Ectodermal cell (in vitro differentiated cells): ENCODE data around the gene NAGS.
A peak's percentile ranks its signal among the peaks of the same experiment; 100 is the strongest.
"Not testable (repeated sequence)": the region's sequence is repeated elsewhere in the genome, so short reads cannot be mapped to it uniquely, and the experiment has no call there.

Experiments
- H3K27ac ChIP-seq: 2 replicates; pipeline ENCODE4 v1.7.0; 2013; ENCODE audit warnings: mild to moderate bottlenecking, low read depth, low read length; ENCODE audit not compliant: insufficient read depth, poor library complexity, severe bottlenecking
- H3K27me3 ChIP-seq: 2 replicates; pipeline ENCODE4 v1.7.0; 2013; ENCODE audit warnings: mild to moderate bottlenecking, low read length; ENCODE audit not compliant: insufficient read depth, control insufficient read depth, poor library complexity, severe bottlenecking
- H3K36me3 ChIP-seq: one replicate; pipeline ENCODE4 v1.7.0; 2013; ENCODE audit warnings: low read length; ENCODE audit not compliant: control insufficient read depth, insufficient read depth
- H3K4me1 ChIP-seq: one replicate; pipeline ENCODE4 v1.7.0; 2013; ENCODE audit warnings: low read length; ENCODE audit not compliant: control insufficient read depth, insufficient read depth
- H3K4me3 ChIP-seq: 2 replicates; pipeline ENCODE4 v1.7.0; 2013; ENCODE audit warnings: low read depth, low read length, control low read depth; ENCODE audit not compliant: insufficient read depth
- H3K9me3 ChIP-seq: 2 replicates; pipeline ENCODE4 v1.7.0; 2013; ENCODE audit warnings: mild to moderate bottlenecking, low read length, moderate library complexity; ENCODE audit not compliant: control insufficient read depth
- WGBS, 2 experiments: methylation state at CpG; one replicate each; pipeline ENCODE4 v1.1.7; 2013; ENCODE audit warnings: missing lambda C conversion rate in 2 of 2; 5-methylcytosine and 5-hydroxymethylcytosine counted together

The NAGS gene

GRCh38 chr17:43972444-43973212 lies 31.8 kb upstream of the NAGS start:
- not testable (repeated sequence) for H3K27ac ChIP-seq, H3K27me3 ChIP-seq, H3K4me1 ChIP-seq, H3K36me3 ChIP-seq, H3K9me3 ChIP-seq, H3K4me3 ChIP-seq
- WGBS, 2 experiments, result 90% methylated on average over 22 of the region's 22 CpGs

DNA sequence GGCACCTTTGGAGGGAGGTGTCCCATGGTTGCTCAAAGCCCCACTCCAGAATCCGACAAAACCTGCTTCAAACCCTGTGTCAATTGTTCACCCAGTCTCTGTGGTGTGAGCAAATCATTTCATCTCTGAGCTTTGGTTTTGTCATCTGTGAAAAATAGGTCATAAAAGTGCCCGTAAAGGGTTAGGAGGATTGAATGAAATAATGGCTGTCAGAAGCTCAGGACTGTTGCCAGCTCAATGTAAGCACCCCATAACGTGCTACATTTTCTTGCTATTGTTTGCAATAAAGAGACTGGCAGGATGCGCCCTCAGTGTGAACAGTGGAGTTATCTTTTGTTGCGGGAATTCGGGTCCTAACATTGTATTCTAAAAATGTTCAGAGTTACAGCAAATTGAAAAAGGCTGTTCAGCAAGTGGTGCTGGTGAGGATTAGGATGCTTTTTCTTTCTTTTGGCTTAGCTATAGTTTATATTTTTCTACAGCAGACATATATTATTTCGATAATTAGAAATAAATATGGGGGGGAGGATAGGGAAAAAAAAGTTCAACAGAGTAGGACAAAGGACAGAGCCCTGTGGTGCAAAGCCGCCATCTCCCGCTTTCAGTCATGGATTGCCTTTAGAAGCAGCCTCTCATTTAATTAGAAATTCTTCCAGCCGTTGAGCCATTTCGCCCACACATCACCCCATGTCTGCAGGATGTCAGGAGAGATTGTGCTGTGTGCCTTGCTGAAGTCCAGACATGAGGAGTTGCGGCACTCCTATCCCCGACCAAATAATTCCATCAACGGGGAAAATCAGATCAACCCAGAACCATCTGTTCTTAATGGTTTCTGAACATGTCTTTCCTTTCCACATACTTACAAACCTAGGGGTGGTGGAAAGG lies 29.8 kb upstream of the NAGS start:
- Histone ChIP-seq H3K4me3 (no peak overlapping the region), H3K36me3 (no peaks in the 10 kb centered on the region), H3K4me1 (no peaks in the 10 kb centered on the region), H3K27me3 (no peaks in the 10 kb centered on the region), H3K27ac (no peak overlapping the region), H3K9me3 (no peaks in the 10 kb centered on the region)
- WGBS, 2 experiments, result 82 to 83% methylated on average over 13 of the region's 14 CpGs

GRCh38 chr17:43975898-43976297 lies 28.5 kb upstream of the NAGS start:
- Histone ChIP-seq H3K27ac (no peak overlapping the region), H3K4me3 (no peak overlapping the region), H3K36me3 (no peaks in the 10 kb centered on the region), H3K27me3 (no peaks in the 10 kb centered on the region), H3K4me1 (no peaks in the 10 kb centered on the region), H3K9me3 (no peaks in the 10 kb centered on the region)
- WGBS, 2 experiments, result 81 to 87% methylated on average over 5 to 9 of the region's 27 CpGs

DNA sequence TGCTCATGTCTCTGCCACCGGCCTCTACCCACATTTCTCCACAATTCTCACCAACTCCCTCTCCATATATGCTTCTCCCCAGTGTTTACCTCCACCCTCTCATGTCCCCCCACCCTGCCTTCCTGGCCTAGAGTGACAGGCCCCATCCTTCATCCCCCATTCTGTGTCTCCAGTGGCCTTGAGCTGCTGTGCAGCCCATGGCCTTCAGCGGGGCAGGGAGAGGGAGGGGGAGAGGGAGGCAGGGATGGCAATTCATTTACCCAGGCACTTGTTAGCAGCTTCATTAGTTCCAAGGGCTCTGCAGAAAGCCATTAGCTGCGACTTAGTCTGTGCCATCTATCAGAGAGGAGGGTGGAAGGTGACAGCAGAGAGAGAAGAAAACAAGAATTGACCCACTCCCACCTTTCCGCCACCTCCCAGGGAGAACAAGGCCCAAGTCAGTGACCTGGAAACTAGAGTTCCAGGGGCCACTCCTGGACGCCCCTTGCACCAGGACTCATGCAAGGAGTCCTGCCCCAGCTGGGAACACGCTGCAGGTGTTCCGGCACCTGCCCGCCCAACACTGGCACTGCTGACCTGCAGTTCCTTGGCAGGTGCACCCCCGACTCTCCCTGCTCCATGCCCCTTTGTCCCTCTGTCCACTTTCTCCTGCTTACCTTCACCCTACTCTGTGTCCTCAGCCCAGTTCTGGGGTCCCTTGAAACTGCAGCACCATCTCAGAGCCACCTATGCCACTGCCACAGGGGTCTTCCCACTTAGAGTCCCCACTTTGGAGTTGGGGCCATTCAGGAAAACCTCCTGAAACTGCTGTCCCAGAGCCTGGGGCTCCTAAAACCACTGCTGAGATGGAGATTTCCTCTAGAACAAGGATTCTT lies 27.2 kb upstream of the NAGS start:
- peaks cover 5% of the 10 kb centered on the region for H3K27me3 ChIP-seq
- H3K4me3 ChIP-seq, result no peak overlapping the region
- no peak overlapping the region for H3K27ac ChIP-seq
- H3K9me3 ChIP-seq, result no peaks in the 10 kb centered on the region
- H3K4me1 ChIP-seq, result no peaks in the 10 kb centered on the region
- H3K36me3 ChIP-seq, result no peaks in the 10 kb centered on the region
- 74 to 75% methylated on average over 9 of the region's 9 CpGs for WGBS, 2 experiments

DNA sequence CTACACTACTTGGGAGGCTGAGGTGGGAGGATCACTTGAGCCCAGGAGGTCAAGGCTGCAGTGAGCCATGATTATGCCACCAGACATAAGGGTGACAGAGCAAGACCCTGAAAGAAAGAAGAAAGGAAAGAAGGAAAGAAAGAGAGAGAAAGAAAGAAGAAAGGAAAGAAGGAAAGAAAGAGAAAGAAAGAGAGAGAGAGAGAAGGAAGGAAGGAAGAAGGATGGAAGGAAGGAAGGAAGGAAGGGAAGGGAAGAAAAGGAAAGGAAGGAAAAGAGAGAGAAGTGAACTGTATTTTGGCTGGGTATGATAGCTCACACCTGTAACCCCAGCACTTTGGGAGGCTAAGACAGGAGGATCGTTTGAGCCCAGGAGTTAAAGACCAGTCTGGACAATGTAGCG lies 26.3 kb upstream of the NAGS start:
- 86 to 93% methylated on average over 2 of the region's 2 CpGs for WGBS, 2 experiments
- Histone ChIP-seq H3K9me3 (no peaks in the 10 kb centered on the region), H3K27ac (no peak overlapping the region), H3K4me1 (no peaks in the 10 kb centered on the region), H3K4me3 (no peak overlapping the region), H3K36me3 (no peaks in the 10 kb centered on the region), H3K27me3 (peaks cover 14% of the 10 kb centered on the region)

GRCh38 chr17:43979011-43979410 lies 25.4 kb upstream of the NAGS start:
- 78 to 79% methylated on average over 7 of the region's 7 CpGs for WGBS, 2 experiments
- H3K27me3 ChIP-seq, result peaks cover 23% of the 10 kb centered on the region
- H3K36me3 ChIP-seq, result no peaks in the 10 kb centered on the region
- H3K4me3 ChIP-seq, result no peak overlapping the region
- H3K4me1 ChIP-seq, result peaks cover 1% of the 10 kb centered on the region
- H3K9me3 ChIP-seq, result no peaks in the 10 kb centered on the region
- H3K27ac ChIP-seq, result no peak overlapping the region

DNA sequence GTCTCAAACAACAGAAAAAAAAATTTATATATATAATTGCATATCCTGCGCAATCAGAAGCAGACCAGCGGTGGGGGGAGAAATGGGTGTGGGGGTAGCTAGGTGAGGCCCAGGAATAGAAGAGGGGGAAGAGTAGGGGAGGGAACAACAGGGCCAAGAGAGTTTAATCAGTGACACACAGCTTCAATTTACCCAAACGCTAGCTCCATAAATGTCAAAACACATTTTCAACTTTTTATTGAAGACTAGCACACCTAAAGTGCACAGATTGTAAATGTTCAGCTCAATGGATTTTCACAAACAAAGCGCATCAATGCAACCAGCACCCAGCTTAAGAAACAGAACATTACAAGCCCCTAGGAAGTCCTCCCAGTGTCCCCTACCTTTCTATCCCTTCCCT lies 24.8 kb upstream of the NAGS start:
- Histone ChIP-seq H3K36me3 (no peaks in the 10 kb centered on the region), H3K27me3 (peaks cover 27% of the 10 kb centered on the region), H3K4me1 (peaks cover 8% of the 10 kb centered on the region), H3K27ac (no peak overlapping the region), H3K4me3 (no peak overlapping the region), H3K9me3 (no peaks in the 10 kb centered on the region)
- 81 to 94% methylated on average over 4 of the region's 4 CpGs for WGBS, 2 experiments

- Histone ChIP-seq H3K27me3 (peaks cover 27% of the 10 kb centered on the region), H3K4me1 (peaks cover 9% of the 10 kb centered on the region), H3K36me3 (no peaks in the 10 kb centered on the region), H3K4me3 (no peak overlapping the region), H3K27ac (no peak overlapping the region), H3K9me3 (no peaks in the 10 kb centered on the region)
- WGBS, 2 experiments, result 87 to 93% methylated on average over 2 of the region's 2 CpGs
These were observed 22.3 kb upstream of the NAGS start for GRCh38 chr17:43982171-43982570.

DNA sequence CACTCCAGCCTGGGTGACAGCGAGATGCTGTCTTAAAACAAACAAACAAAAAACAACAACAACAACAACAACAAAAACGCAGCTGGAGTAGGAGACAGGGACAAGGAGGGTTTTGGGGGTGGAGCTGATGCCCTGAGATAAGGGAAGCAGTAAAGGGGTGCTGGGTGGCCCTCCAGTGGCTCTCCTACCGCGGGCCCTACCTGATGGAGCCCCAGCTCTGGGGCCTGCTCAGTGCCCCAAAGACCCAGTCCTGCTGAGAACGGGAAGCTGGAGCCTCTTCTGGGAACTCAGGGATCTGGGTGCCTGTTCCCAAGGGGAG lies 21.3 kb upstream of the NAGS start:
- H3K27me3 ChIP-seq, result peaks cover 27% of the 10 kb centered on the region
- 28 to 41% methylated on average over 4 to 5 of the region's 5 CpGs for WGBS, 2 experiments

More for the DNA sequence above, 21.3 kb upstream of the NAGS start:
- peaks cover 14% of the 10 kb centered on the region for H3K4me1 ChIP-seq
- H3K9me3 ChIP-seq, result no peaks in the 10 kb centered on the region
- H3K4me3 ChIP-seq, result peak overlapping the region; percentile 53
- no peaks in the 10 kb centered on the region for H3K36me3 ChIP-seq
- no peak overlapping the region for H3K27ac ChIP-seq
